ENCODE data around the gene EDC3. TPM values are rescaled to one million over a fixed set of nuclear protein-coding genes. Genes with fewer than 3 reads are reported as not detected.

The EDC3 gene
- total and polyA plus RNA-seq, 9 of the 15 experiments (the other 6 are each of a cell fraction or from before 2014, with no cell fraction given), result 11.7 to 63.9 (median 32.8) TPM

- TF ChIP-seq ZNF23 (CRISPR knock-in tag; IDR thresholded peaks at IDR 0.05) (no peak), U2AF1 (optimal IDR thresholded peaks at IDR 0.05; ENCODE audit: low read depth, low read length) (no peak), GTF2B (IDR thresholded peaks at IDR 0.05; ENCODE audit: extremely low read depth, insufficient read length) (no peak), ZFP1 (CRISPR knock-in tag; IDR thresholded peaks at IDR 0.05) (no peak), NBN (IDR thresholded peaks at IDR 0.05; ENCODE audit: low read depth) (0 out of 2 replicates have a peak, but pooled peaks have one; percentile 49), CUX1 (CRISPR knock-in tag; IDR thresholded peaks at IDR 0.05) (no peak), CBFA2T3 (IDR thresholded peaks at IDR 0.05) (0 out of 2 replicates have a peak, but pooled peaks have one; percentile 14), SMARCC2 (IDR thresholded peaks at IDR 0.05; ENCODE audit: low read depth) (no peak; the same call in 1 of the 2 replicates), KAT8 (IDR thresholded peaks at IDR 0.05; ENCODE audit: low read depth) (no peak), KLF13 (tag; IDR thresholded peaks at IDR 0.05; ENCODE audit: borderline replicate concordance, low read depth) (peak; percentile 80; the same call in 1 of the 2 replicates), ZNF347 (CRISPR knock-in tag; IDR thresholded peaks at IDR 0.05; ENCODE audit: low read depth) (no peak), ZNF253 (CRISPR knock-in tag; conservative IDR thresholded peaks at IDR 0.05) (no peak), NR2F6 (CRISPR knock-in tag; IDR thresholded peaks at IDR 0.05) (0 out of 2 replicates have a peak, but pooled peaks have one; percentile 26), ESRRA (IDR thresholded peaks at IDR 0.05; ENCODE audit: borderline replicate concordance, low read depth) (0 out of 2 replicates have a peak, but pooled peaks have one; percentile 10), ETS1 (conservative IDR thresholded peaks at IDR 0.05; ENCODE audit: control insufficient read depth, low read depth, low read length) (no peak; the same call in 1 of the 2 replicates), KLF6 (CRISPR knock-in tag; IDR thresholded peaks at IDR 0.05; ENCODE audit: borderline replicate concordance) (no peak)
These were observed 80.9 kb downstream of the EDC3 start (continued) for GRCh38 chr15:74614744-74615507.

All from K562 (cell line).